Endodermal cell (in vitro differentiated cells): ENCODE measurements around the gene PLOD2. TPM values are rescaled to one million over a fixed set of nuclear protein-coding genes. Genes with fewer than 3 reads are reported as not detected.
A peak's percentile ranks its signal among the peaks of the same experiment; 100 is the strongest.

ENCODE experiments used
- DNase-seq: peaks from one replicate; pipeline ENCODE4 v3.0.0-alpha.2; 2017
- H3K27ac ChIP-seq: 2 replicates; pipeline ENCODE4 v1.5.1; 2013; ENCODE audit warnings: mild to moderate bottlenecking, low read depth, low read length, moderate library complexity
- H3K27me3 ChIP-seq: 2 replicates; pipeline ENCODE4 v1.6.1; 2013; ENCODE audit warnings: mild to moderate bottlenecking, low read length, moderate library complexity; ENCODE audit not compliant: insufficient read depth, control insufficient read depth, poor library complexity, severe bottlenecking
- H3K36me3 ChIP-seq: 2 replicates; pipeline ENCODE4 v1.7.0; 2013; ENCODE audit warnings: mild to moderate bottlenecking, low read length, moderate library complexity; ENCODE audit not compliant: control insufficient read depth, insufficient read depth
- H3K4me1 ChIP-seq: one replicate; pipeline ENCODE4 v1.7.0; 2013; ENCODE audit warnings: low read length; ENCODE audit not compliant: control insufficient read depth, insufficient read depth
- H3K4me3 ChIP-seq: 2 replicates; pipeline ENCODE4 v1.5.1; 2013; ENCODE audit warnings: mild to moderate bottlenecking, low read length, moderate library complexity
- H3K9ac ChIP-seq: 2 replicates; pipeline ENCODE4 v1.6.1; 2013; ENCODE audit warnings: mild to moderate bottlenecking, low read length, moderate library complexity; ENCODE audit not compliant: poor library complexity, severe bottlenecking; ENCODE audit errors: extremely low read depth
- H3K9me3 ChIP-seq: 2 replicates; pipeline ENCODE4 v1.6.1; 2013; ENCODE audit warnings: mild to moderate bottlenecking, low read length, moderate library complexity; ENCODE audit not compliant: control insufficient read depth
- H3K27ac Mint-ChIP-seq: 2 replicates; pipeline ENCODE4 v1.8.0; 2020; ENCODE audit warnings: mixed read lengths
- H3K27me3 Mint-ChIP-seq: 2 replicates; pipeline ENCODE4 v1.8.0; 2021; ENCODE audit warnings: mild to moderate bottlenecking, mixed read lengths; ENCODE audit not compliant: insufficient read depth
- H3K36me3 Mint-ChIP-seq: 2 replicates; pipeline ENCODE4 v1.8.0; 2020; ENCODE audit warnings: low read depth, mixed read lengths
- H3K4me1 Mint-ChIP-seq: 2 replicates; pipeline ENCODE4 v1.8.0; 2020; ENCODE audit warnings: mixed read lengths
- H3K4me3 Mint-ChIP-seq: 2 replicates; pipeline ENCODE4 v1.8.0; 2020; ENCODE audit warnings: mild to moderate bottlenecking, moderate library complexity, mixed read lengths
- H3K9me3 Mint-ChIP-seq: 2 replicates; pipeline ENCODE4 v1.8.0; 2020; ENCODE audit warnings: mild to moderate bottlenecking, mixed read lengths
- WGBS, 2 experiments: methylation state at CpG; one replicate each; pipeline versions ENCODE4 v1.1.5 to v1.1.7; 2013; ENCODE audit warnings: missing lambda C conversion rate in 2 of 2, mixed read lengths in 1 of 2; ENCODE audit not compliant: insufficient coverage in 1 of 2, insufficient read length in 1 of 2; 5-methylcytosine and 5-hydroxymethylcytosine counted together
- total RNA-seq, 2 donors: library from RNA; stranded (reverse); fragmentation: NEBNext Ultra II Directional in 1 of 2; extraction: Animal tissue kit (Norgen Biotek cat#: 25700) in 1 of 2; gene quantifications; 2 replicates in 1 of 2; 3 replicates in 1 of 2; pipeline ENCODE4 v1.2.1, GENCODE V29; 2021
- TF ChIP-seq, protein P1 (sequence below): fragments of 200-600 bp; sonication (generic); conservative IDR thresholded peaks from 2 replicates; pipeline ENCODE4 v1.5.0; 2021; ENCODE audit warnings: antibody characterized with exemption, mild to moderate bottlenecking

Gene PLOD2
- total RNA-seq, 2 donors from 2014 or later, result 37.9 to 65.5 TPM

DNA sequence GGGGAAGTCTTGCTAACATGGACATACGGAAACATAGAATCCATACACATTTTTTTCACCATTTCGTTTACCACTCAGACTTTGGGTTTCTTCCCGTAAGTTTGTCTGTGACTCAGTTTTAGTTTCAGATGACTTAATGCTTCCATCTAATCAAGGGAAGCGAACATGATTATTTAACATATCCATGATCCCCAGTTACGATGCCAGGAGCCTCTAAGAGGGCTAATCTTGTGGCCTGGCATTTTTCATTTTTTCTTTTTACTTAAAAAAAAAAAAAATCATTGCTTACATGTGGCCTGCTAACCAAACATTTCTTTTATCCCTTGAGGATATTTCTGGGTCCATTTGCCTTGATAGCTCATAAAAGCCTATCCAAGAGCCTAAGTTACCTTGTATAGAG lies 20.2 kb upstream of the PLOD2 start:
- peaks cover 6% of the 10 kb centered on the region for H3K36me3 Mint-ChIP-seq
- peaks cover 4% of the 10 kb centered on the region for H3K4me1 ChIP-seq
- H3K27ac Mint-ChIP-seq, result no peak overlapping the region
- H3K4me3 Mint-ChIP-seq, result no peak overlapping the region
- H3K36me3 ChIP-seq, result no peaks in the 10 kb centered on the region
- no peaks in the 10 kb centered on the region for H3K27me3 ChIP-seq
- H3K9me3 Mint-ChIP-seq, result peaks cover 3% of the 10 kb centered on the region
- no peak overlapping the region for H3K27ac ChIP-seq
- H3K4me1 Mint-ChIP-seq, result peaks cover 8% of the 10 kb centered on the region
- H3K27me3 Mint-ChIP-seq, result peaks cover 2% of the 10 kb centered on the region
- no peak overlapping the region for H3K4me3 ChIP-seq
- 90 to 96% methylated on average over 5 of the region's 5 CpGs for WGBS, 2 experiments
- TF ChIP-seq, protein P1, sequence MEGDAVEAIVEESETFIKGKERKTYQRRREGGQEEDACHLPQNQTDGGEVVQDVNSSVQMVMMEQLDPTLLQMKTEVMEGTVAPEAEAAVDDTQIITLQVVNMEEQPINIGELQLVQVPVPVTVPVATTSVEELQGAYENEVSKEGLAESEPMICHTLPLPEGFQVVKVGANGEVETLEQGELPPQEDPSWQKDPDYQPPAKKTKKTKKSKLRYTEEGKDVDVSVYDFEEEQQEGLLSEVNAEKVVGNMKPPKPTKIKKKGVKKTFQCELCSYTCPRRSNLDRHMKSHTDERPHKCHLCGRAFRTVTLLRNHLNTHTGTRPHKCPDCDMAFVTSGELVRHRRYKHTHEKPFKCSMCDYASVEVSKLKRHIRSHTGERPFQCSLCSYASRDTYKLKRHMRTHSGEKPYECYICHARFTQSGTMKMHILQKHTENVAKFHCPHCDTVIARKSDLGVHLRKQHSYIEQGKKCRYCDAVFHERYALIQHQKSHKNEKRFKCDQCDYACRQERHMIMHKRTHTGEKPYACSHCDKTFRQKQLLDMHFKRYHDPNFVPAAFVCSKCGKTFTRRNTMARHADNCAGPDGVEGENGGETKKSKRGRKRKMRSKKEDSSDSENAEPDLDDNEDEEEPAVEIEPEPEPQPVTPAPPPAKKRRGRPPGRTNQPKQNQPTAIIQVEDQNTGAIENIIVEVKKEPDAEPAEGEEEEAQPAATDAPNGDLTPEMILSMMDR, result no peak
- no peak for DNase-seq
- H3K9me3 ChIP-seq, result no peaks in the 10 kb centered on the region
- no peak overlapping the region for H3K9ac ChIP-seq

DNA sequence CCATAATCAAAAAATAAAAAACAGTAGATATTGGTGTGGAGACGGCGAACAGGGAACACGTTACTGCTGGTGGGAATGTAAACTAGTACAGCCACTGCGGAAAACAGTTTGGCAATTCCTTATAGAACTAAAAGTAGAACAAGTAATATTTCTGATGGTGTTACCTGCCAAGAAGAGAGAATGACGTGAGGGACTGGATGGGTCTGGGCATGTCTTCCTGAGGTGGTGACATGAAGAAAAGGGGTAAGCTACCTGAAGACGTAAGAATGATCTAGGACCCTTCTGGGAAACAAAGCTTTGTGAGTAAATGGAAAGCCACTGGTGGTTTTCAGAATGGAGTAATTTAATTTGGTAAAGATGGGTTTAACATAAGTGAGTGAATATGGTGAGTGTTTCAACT lies 19.4 kb upstream of the PLOD2 start:
- peaks cover 4% of the 10 kb centered on the region for H3K4me1 ChIP-seq
- peaks cover 2% of the 10 kb centered on the region for H3K27me3 Mint-ChIP-seq
- H3K9ac ChIP-seq, result no peak overlapping the region
- H3K27ac Mint-ChIP-seq, result no peak overlapping the region
- H3K36me3 ChIP-seq, result no peaks in the 10 kb centered on the region
- 93 to 100% methylated on average over 6 of the region's 6 CpGs for WGBS, 2 experiments
- peaks cover 6% of the 10 kb centered on the region for H3K36me3 Mint-ChIP-seq
- H3K9me3 ChIP-seq, result no peaks in the 10 kb centered on the region
- H3K27ac ChIP-seq, result no peak overlapping the region
- peaks cover 8% of the 10 kb centered on the region for H3K4me1 Mint-ChIP-seq
- TF ChIP-seq, protein P1, result no peak
- H3K9me3 Mint-ChIP-seq, result peaks cover 3% of the 10 kb centered on the region
- H3K27me3 ChIP-seq, result no peaks in the 10 kb centered on the region
- no peak overlapping the region for H3K4me3 ChIP-seq
- no peak for DNase-seq
- no peak overlapping the region for H3K4me3 Mint-ChIP-seq

DNA sequence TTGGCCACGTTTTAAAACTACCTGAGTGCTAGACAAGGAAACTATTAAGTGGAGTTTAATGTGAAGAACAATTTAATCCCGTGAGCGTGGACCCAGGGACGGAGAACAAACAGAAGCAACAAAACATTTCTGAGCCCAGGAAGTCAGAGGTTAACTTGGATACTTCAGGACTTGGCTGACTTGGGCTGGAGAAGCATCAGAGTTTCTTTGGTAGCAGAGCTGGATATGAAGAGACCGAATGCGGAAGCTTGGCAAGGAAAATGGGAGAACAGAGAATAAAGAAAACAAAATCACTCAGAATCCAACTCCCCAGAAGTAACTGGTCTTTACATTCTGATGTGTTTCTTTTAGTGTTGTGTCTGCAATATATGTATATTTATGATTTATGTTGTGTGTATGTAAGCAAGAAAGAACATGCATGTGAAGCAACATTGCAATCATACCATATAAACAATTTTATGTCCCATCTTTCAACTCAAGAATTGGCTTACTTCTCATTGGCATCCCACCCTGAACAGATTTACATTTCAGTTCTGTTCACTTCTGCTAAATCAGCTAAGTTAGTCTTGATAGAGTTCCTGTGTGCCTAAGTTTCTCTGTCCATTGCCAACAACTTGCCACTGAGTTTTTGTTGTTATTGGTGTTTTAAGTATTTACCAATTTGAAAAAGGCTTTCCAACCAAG lies 17.2 kb upstream of the PLOD2 start:
- Histone ChIP-seq H3K9me3 (no peaks in the 10 kb centered on the region), H3K27me3 (no peaks in the 10 kb centered on the region), H3K36me3 (no peaks in the 10 kb centered on the region), H3K27ac (no peak overlapping the region), H3K9ac (no peak overlapping the region), H3K4me3 (no peak overlapping the region), H3K4me1 (peaks cover 4% of the 10 kb centered on the region)
- Mint-ChIP-seq H3K36me3 (peaks cover 6% of the 10 kb centered on the region), H3K4me1 (peaks cover 8% of the 10 kb centered on the region), H3K9me3 (peaks cover 3% of the 10 kb centered on the region), H3K27me3 (peaks cover 2% of the 10 kb centered on the region), H3K27ac (peak overlapping the region; percentile 27), H3K4me3 (no peak overlapping the region)
- DNase-seq, result no peak
- 90 to 92% methylated on average over 4 to 5 of the region's 6 CpGs for WGBS, 2 experiments
- TF ChIP-seq, protein P1, result no peak
